Skin epidermis (tissue), 12 donors: ENCODE data around the gene TIMP1.

Experiments
- H3K27ac ChIP-seq, 21 experiments: fragments of 200-600 bp; sonication (generic) in 11 of 21; one replicate each; pipeline ENCODE4 v1.5.0; 2020; ENCODE audit warnings: mild to moderate bottlenecking in 3 of 21, inconsistent platforms in 2 of 21, moderate library complexity in 2 of 21
- H3K4me3 ChIP-seq, 7 experiments: fragments of 200-600 bp; sonication (generic) in 2 of 7; one replicate each; pipeline ENCODE4 v1.5.0; 2020; ENCODE audit warnings: inconsistent platforms in 2 of 7, mild to moderate bottlenecking in 2 of 7, moderate library complexity in 1 of 7

Gene TIMP1

GRCh38 chrX:47629419-47630200 is 47.4 kb downstream of the TIMP1 start, which contains the start of gene CFP:
Gene CFP, minus strand, starts transcription at chrX:47629930. Its CDS starts 86 bp downstream, at chrX:47629844.
- H3K27ac ChIP-seq = peak within 1 kb of the TSS in 6 of 21 experiments; percentile 23 to 69 (median 46)
- H3K4me3 ChIP-seq = peak within 1 kb of the TSS in 2 of 7 experiments; percentile 10 to 17

- H3K27ac ChIP-seq = no peak overlapping the region
Observed at GRCh38 chrX:47631676-47632075, 49.4 kb downstream of the TIMP1 start.

GRCh38 chrX:47632666-47633065 is 50.4 kb downstream of the TIMP1 start:
- Histone ChIP-seq H3K27ac (no peak overlapping the region), H3K4me3 (no peak overlapping the region)

More at GRCh38 chrX:47631676-47632075, 49.4 kb downstream of the TIMP1 start:
- H3K4me3 ChIP-seq = no peak overlapping the region

- H3K4me3 ChIP-seq = no peak overlapping the region
- no peak overlapping the region for H3K27ac ChIP-seq
Observed at GRCh38 chrX:47633689-47634590, 51.7 kb downstream of the TIMP1 start.

- H3K4me3 ChIP-seq = no peak overlapping the region
- H3K27ac ChIP-seq = no peak overlapping the region
Observed at GRCh38 chrX:47634871-47635575, 52.8 kb downstream of the TIMP1 start.
